K562 (cell line): ENCODE results near the gene ABLIM2. TPM values are rescaled to one million over a fixed set of nuclear protein-coding genes. Genes with fewer than 3 reads are reported as not detected.

Experiments used
- ATAC-seq: fragments of 200-7000 bp; cut with Tn5 transposase; 3 replicates; pipeline ENCODE4 v1.9.1; 2020; ENCODE audit warnings: moderate library complexity
- BruUV-seq: library from RNA; stranded (reverse); fragments of 400-500 nt; replicated peaks from 2 replicates; lab custom pipeline; 2021; lab: Mats Ljungman, UMichigan
- CTCF ChIA-PET: fragments of 300-600 bp; formaldehyde crosslinking; extraction: SDS; loops from one replicate; lab custom pipeline; 2021; ENCODE audit warnings: low intra/inter-chr PET ratio; lab: Yijun Ruan, JAX
- POLR2A ChIA-PET: fragments of 300-600, 350-650 bp; sonication (Branson Sonifier 250); formaldehyde crosslinking; extraction: SDS; loops from one replicate; lab custom pipeline; 2021; ENCODE audit warnings: antibody characterized with exemption, inconsistent platforms; lab: Yijun Ruan, JAX
- DNase-seq, 4 experiments: peaks; one replicate each; pipeline versions ENCODE4 v3.0.0 to v3.0.0-alpha.2; 2011 to 2018; ENCODE audit warnings: low spot score in 3 of 4, mixed read lengths in 3 of 4; ENCODE audit errors: extremely low read depth in 1 of 4
- FAIRE-seq: peaks from 2 replicates; lab custom pipeline; 2011; peaks lifted over from hg19 to GRCh38; lab: Jason Lieb, UNC
- H2AFZ ChIP-seq: 2 replicates; pipeline ENCODE4 v1.6.0; 2011; ENCODE audit warnings: low read depth, low read length, control low read depth, inconsistent platforms
- H3K27ac ChIP-seq: fragments of 200-600 bp; 3 replicates; pipeline ENCODE4 v1.8.0; 2011; ENCODE audit warnings: low read depth, mild to moderate bottlenecking, control low read depth, inconsistent platforms, low read length, moderate library complexity, mixed read lengths; ENCODE audit errors: extremely low read depth
- H3K27me3 ChIP-seq, 2 experiments: fragments of 300-600 bp in 1 of 2; 2 replicates in 1 of 2; 3 replicates in 1 of 2; pipeline versions ENCODE4 v1.6.0 to v1.8.0; 2011; ENCODE audit warnings: inconsistent platforms in 2 of 2, low read length in 2 of 2, mild to moderate bottlenecking in 1 of 2, mixed read lengths in 1 of 2, moderate library complexity in 1 of 2; ENCODE audit not compliant: control insufficient read depth in 2 of 2, insufficient read depth in 2 of 2
- H3K36me3 ChIP-seq: fragments of 300-600 bp; 3 replicates; pipeline ENCODE4 v1.8.0; 2011; ENCODE audit warnings: mild to moderate bottlenecking, low read length, inconsistent platforms; ENCODE audit not compliant: control insufficient read depth, insufficient read depth
- H3K4me1 ChIP-seq, 2 experiments: fragments of 200-600 bp in 1 of 2; replicated peaks in 1 of 2; 2 replicates in 1 of 2; 3 replicates in 1 of 2; pipeline versions ENCODE4 v1.5.1 to v1.8.0; 2011; ENCODE audit warnings: inconsistent platforms in 2 of 2, low read length in 2 of 2, mild to moderate bottlenecking in 1 of 2, mixed read lengths in 1 of 2, moderate library complexity in 1 of 2; ENCODE audit not compliant: control insufficient read depth in 2 of 2, insufficient read depth in 2 of 2
- H3K4me2 ChIP-seq: 2 replicates; pipeline ENCODE4 v1.6.1; 2011; ENCODE audit warnings: low read length, control low read depth, inconsistent platforms, mixed read lengths; ENCODE audit not compliant: insufficient read depth
- H3K4me3 ChIP-seq: fragments of 200-600 bp; sonication (generic), shearing (Covaris generic); 2 replicates; pipeline ENCODE4 v1.5.1; 2016; ENCODE audit warnings: control low read depth, inconsistent platforms
- H3K79me2 ChIP-seq: fragments of 200-600 bp; 3 replicates; pipeline ENCODE4 v1.8.0; 2011; ENCODE audit warnings: low read length, inconsistent platforms; ENCODE audit not compliant: control insufficient read depth, insufficient read depth
- H3K9ac ChIP-seq, 2 experiments: 2 replicates each; pipeline versions ENCODE4 v1.6.0 to v1.6.1; 2011; ENCODE audit warnings: low read depth in 2 of 2, low read length in 2 of 2, control low read depth in 1 of 2, inconsistent platforms in 1 of 2, mild to moderate bottlenecking in 1 of 2, mixed read lengths in 1 of 2; ENCODE audit not compliant: insufficient read depth in 1 of 2
- H3K9me1 ChIP-seq: one replicate; pipeline ENCODE4 v1.6.0; 2011; ENCODE audit warnings: inconsistent platforms, mild to moderate bottlenecking, low read length, moderate library complexity; ENCODE audit not compliant: control insufficient read depth, insufficient read depth
- H3K9me3 ChIP-seq: replicated peaks from 2 replicates; pipeline ENCODE4 v1.5.1; 2011; ENCODE audit warnings: low read depth, low read length, inconsistent platforms; ENCODE audit not compliant: control insufficient read depth, insufficient read depth
- H4K20me1 ChIP-seq: replicated peaks from 2 replicates; pipeline ENCODE4 v1.6.1; 2011; ENCODE audit warnings: low read length, inconsistent platforms, mixed read lengths; ENCODE audit not compliant: control insufficient read depth, insufficient read depth
- KLF1 ChIP-seq: fragments of 450-650 bp; IDR thresholded peaks from 2 replicates; pipeline ENCODE4 v1.6.1; 2016; ENCODE audit warnings: missing genetic modification characterization, missing compliant biosample characterization
- MTA1 ChIP-seq: fragments of 450-650 bp; IDR thresholded peaks from 2 replicates; pipeline ENCODE4 v1.6.1; 2017; ENCODE audit warnings: borderline replicate concordance
- POLR2H ChIP-seq: IDR thresholded peaks from 2 replicates; pipeline ENCODE4 v1.6.1; 2016; ENCODE audit warnings: missing genetic modification characterization, low read depth, mild to moderate bottlenecking, control low read depth, missing compliant biosample characterization, moderate library complexity
- ZFPM2 ChIP-seq: fragments of 250-450 bp; sonication (Bioruptor Pico); IDR thresholded peaks from 2 replicates; pipeline ENCODE4 v1.5.1; 2022; ENCODE audit warnings: mild to moderate bottlenecking
- ZNF12 ChIP-seq: sonication (generic); formaldehyde crosslinking; IDR thresholded peaks from 2 replicates; pipeline ENCODE4 v1.4.0; 2020; ENCODE audit warnings: mild to moderate bottlenecking, missing genetic modification reagents
- WGBS: fragments of 100-300 bp; shearing (Covaris generic); methylation state at CpG from one replicate; pipeline ENCODE4 v1.1.6; 2016; ENCODE audit warnings: low coverage, mixed read lengths; ENCODE audit not compliant: insufficient coverage; ENCODE audit errors: missing lambda C conversion rate; 5-methylcytosine and 5-hydroxymethylcytosine counted together
- in situ Hi-C: fragments of 300-500 bp; cut with MboI; formaldehyde crosslinking; loops from 4 replicates; pipeline ENCODE4 v1.15.0; 2018; ENCODE audit warnings: inconsistent platforms, mixed read lengths
- intact Hi-C: fragments of 100-400 bp; cut with micrococcal nuclease; formaldehyde crosslinking; loops from 2 replicates; pipeline ENCODE4 v1.14.2; 2022
- polyA plus RNA-seq, 8 experiments: library from polyadenylated mRNA; depleted of rRNA in 4 of 8; stranded (reverse) in 5 of 8; unstranded in 3 of 8; fragments of >200 nt; fragmentation: Nextera tagmentation in 2 of 8; fragmentation: Illumina TruSeq in 1 of 8; extraction: Ambion mirVana in 2 of 8; extraction: Trizol in 1 of 8; gene quantifications; 2 replicates each; pipeline versions ENCODE4 v1.2.1 to v1.2.3, GENCODE V29; 2011 to 2014; ENCODE audit warnings: inconsistent platforms in 1 of 8, missing spikeins in 1 of 8
- total RNA-seq, 7 experiments: library from RNA; depleted of rRNA in 6 of 7; stranded (reverse); fragments of >200 nt in 6 of 7; fragmentation: Illumina TruSeq in 2 of 7; extraction: Trizol in 2 of 7; gene quantifications; 2 replicates each; pipeline versions ENCODE4 v1.2.1 to v1.2.3, GENCODE V29; 2011 to 2021; ENCODE audit warnings: low replicate concordance in 1 of 7

Gene ABLIM2
- total and polyA plus RNA-seq, 9 of the 15 experiments (the other 6 are each of a cell fraction or from before 2014, with no cell fraction given): not detected

DNA sequence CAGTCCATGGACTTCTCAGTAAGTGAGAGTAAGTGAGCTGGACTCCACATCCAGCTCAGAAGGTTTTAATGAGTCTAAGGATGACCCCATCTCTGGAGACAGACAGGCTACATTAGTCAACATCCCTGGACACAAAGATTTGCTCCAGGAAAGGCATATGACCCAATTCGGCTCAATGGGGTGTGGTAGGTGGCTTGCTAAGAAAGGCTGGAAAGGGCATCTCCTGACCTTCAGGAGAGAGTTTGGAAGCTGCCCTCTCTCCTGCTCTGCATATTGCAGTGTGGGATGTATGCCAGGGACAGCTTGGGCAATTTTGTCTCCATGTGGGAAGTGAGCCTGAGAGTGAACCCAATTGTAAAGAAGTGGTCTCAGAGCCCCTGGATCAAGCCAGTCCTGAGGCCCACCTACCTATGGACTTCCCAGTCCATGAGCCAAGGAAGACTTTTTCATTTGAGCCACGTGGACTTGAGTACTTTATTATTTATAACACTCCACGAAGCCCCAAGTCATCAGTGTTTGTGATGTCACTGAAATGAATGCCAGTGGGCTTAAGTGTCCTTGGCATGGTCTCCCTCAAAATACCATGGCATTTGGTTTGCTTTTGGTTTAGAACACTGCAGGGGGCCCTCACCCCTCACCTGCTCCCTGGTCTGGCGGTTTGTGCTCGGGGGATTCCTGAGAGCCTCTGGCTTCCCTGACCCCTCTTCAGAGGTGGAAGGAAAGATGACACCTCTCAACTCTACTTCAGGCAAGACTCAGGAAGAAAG is 10.4 kb upstream of the ABLIM2 start:
- no peak for FAIRE-seq
- WGBS: 0% methylated on average over 5 of the region's 5 CpGs
- DNase-seq: no peak
- in situ Hi-C loops: loop anchor here (10.0 kb wide), 1 partner anchor 236 kb away; no protein-coding TSS in a partner anchor
- BruUV-seq: no TSS peak
- ChIA-PET POLR2A (interaction anchor here (0.8 kb wide), 1 partner anchor 93 kb away, joined by 3 read pairs; no protein-coding TSS in a partner anchor), CTCF (no interaction called here)
- no peak overlapping the region for H3K4me3 ChIP-seq
- TF ChIP-seq POLR2H (tag) (no peak), ZFPM2 (CRISPR knock-in tag) (no peak), MTA1 (no peak), ZNF12 (no peak), KLF1 (tag) (no peak)
- H3K27me3 ChIP-seq: peaks cover 4 to 24% of the 10 kb centered on the region in 2 experiments; a peak in 4 of 5 replicates
- intact Hi-C loops: no loop called here
- H3K9ac ChIP-seq: no peak overlapping the region
- H3K9me3 ChIP-seq: peaks cover 6% of the 10 kb centered on the region
- peaks cover 0 to 3% of the 10 kb centered on the region in 2 experiments; a peak in 1 of 5 replicates for H3K4me1 ChIP-seq
- H3K4me2 ChIP-seq: no peak overlapping the region
- H4K20me1 ChIP-seq: no peaks in the 10 kb centered on the region; the same call in 1 of the 2 replicates
- no peak overlapping the region for H3K27ac ChIP-seq
- no peaks in the 10 kb centered on the region for H3K79me2 ChIP-seq
- ATAC-seq: no peak
- H2AFZ ChIP-seq: no peak overlapping the region
- no peaks in the 10 kb centered on the region for H3K36me3 ChIP-seq
- H3K9me1 ChIP-seq: no peaks in the 10 kb centered on the region
